WTC11 (cell line): ENCODE data around the gene BZW2. TPM values are rescaled to one million over a fixed set of nuclear protein-coding genes. Genes with fewer than 3 reads are reported as not detected.

Source experiments
- ATAC-seq: fragments of 200-7000 bp; cut with Tn5 transposase; 2 replicates; pipeline ENCODE4 v1.10.0; 2021; ENCODE audit warnings: mild to moderate bottlenecking, moderate library complexity
- CTCF ChIA-PET: fragments of 300-600 bp; sonication (Branson Sonifier 250); formaldehyde crosslinking; loops from one replicate; lab custom pipeline; 2021; ENCODE audit warnings: antibody characterized with exemption; lab: Charles Lee
- POLR2A ChIA-PET: fragments of 350-600 bp; sonication (Branson Sonifier 250); formaldehyde crosslinking; loops from one replicate; lab custom pipeline; 2021; ENCODE audit warnings: antibody characterized with exemption; lab: Charles Lee
- DNase-seq: peaks from one replicate; pipeline ENCODE4 v3.0.0; 2021; ENCODE audit warnings: low spot score
- H3K27ac Mint-ChIP-seq: 2 replicates; pipeline ENCODE4 v1.8.0; 2021; ENCODE audit warnings: mixed read lengths
- H3K27me3 Mint-ChIP-seq: 2 replicates; pipeline ENCODE4 v1.8.0; 2021; ENCODE audit warnings: low read depth, mild to moderate bottlenecking, moderate library complexity, mixed read lengths
- H3K36me3 Mint-ChIP-seq: 2 replicates; pipeline ENCODE4 v1.8.0; 2021; ENCODE audit warnings: mixed read lengths
- H3K4me1 Mint-ChIP-seq: 2 replicates; pipeline ENCODE4 v1.8.0; 2022; ENCODE audit warnings: mixed read lengths
- H3K4me3 Mint-ChIP-seq: 2 replicates; pipeline ENCODE4 v1.8.0; 2021; ENCODE audit warnings: mild to moderate bottlenecking, moderate library complexity, mixed read lengths
- H3K9me3 Mint-ChIP-seq: 2 replicates; pipeline ENCODE4 v1.8.0; 2021; ENCODE audit warnings: mixed read lengths
- ATF6 ChIP-seq: sonication (generic); formaldehyde crosslinking; IDR thresholded peaks from 2 replicates; pipeline ENCODE4 v1.8.1; 2023; ENCODE audit warnings: mild to moderate bottlenecking, missing genetic modification reagents
- CDX4 ChIP-seq: fragments of 250-450 bp; sonication (Bioruptor Pico); IDR thresholded peaks from 2 replicates; pipeline ENCODE4 v1.9.0; 2021; ENCODE audit warnings: moderate library complexity, mild to moderate bottlenecking, inconsistent platforms, borderline replicate concordance
- CREB1 ChIP-seq: sonication (generic); formaldehyde crosslinking; IDR thresholded peaks from 2 replicates; pipeline ENCODE4 v1.8.0; 2023; ENCODE audit warnings: mild to moderate bottlenecking, missing genetic modification reagents
- ERG ChIP-seq: fragments of 250-450 bp; sonication (Bioruptor Pico); IDR thresholded peaks from 2 replicates; pipeline ENCODE4 v1.8.0; 2021; ENCODE audit warnings: mild to moderate bottlenecking
- ETV6 ChIP-seq: sonication (generic); formaldehyde crosslinking; IDR thresholded peaks from 2 replicates; pipeline ENCODE4 v1.8.1; 2022; ENCODE audit warnings: mild to moderate bottlenecking, missing genetic modification reagents
- FOXP1 ChIP-seq: sonication (generic); formaldehyde crosslinking; IDR thresholded peaks from 2 replicates; pipeline ENCODE4 v1.8.0; 2022; ENCODE audit warnings: missing genetic modification reagents, mild to moderate bottlenecking, moderate library complexity, borderline replicate concordance
- HMGA2 ChIP-seq: fragments of 250-450 bp; sonication (Bioruptor Pico); IDR thresholded peaks from 2 replicates; pipeline ENCODE4 v1.4.0; 2021; ENCODE audit warnings: mild to moderate bottlenecking, moderate library complexity
- IRF2 ChIP-seq: sonication (generic); formaldehyde crosslinking; IDR thresholded peaks from 2 replicates; pipeline ENCODE4 v1.8.0; 2022; ENCODE audit warnings: low read depth, missing genetic modification reagents, borderline replicate concordance
- MXD4 ChIP-seq: fragments of 250-450 bp; sonication (Bioruptor Pico); IDR thresholded peaks from 2 replicates; pipeline ENCODE4 v1.8.0; 2021; ENCODE audit warnings: mild to moderate bottlenecking, moderate library complexity, borderline replicate concordance
- NFATC4 ChIP-seq: fragments of 250-450 bp; sonication (Bioruptor Pico); IDR thresholded peaks from 2 replicates; pipeline ENCODE4 v1.9.0; 2021; ENCODE audit warnings: mild to moderate bottlenecking
- NR2C2 ChIP-seq: sonication (generic); formaldehyde crosslinking; IDR thresholded peaks from 2 replicates; pipeline ENCODE4 v1.8.0; 2022; ENCODE audit warnings: mild to moderate bottlenecking, missing genetic modification reagents
- PRRX2 ChIP-seq: fragments of 250-450 bp; sonication (Bioruptor Pico); IDR thresholded peaks from 2 replicates; pipeline ENCODE4 v1.8.0; 2021; ENCODE audit warnings: mild to moderate bottlenecking
- TEAD4 ChIP-seq: sonication (generic); formaldehyde crosslinking; IDR thresholded peaks from 2 replicates; pipeline ENCODE4 v1.8.0; 2022; ENCODE audit warnings: mild to moderate bottlenecking, missing genetic modification reagents
- TP53 ChIP-seq: sonication (generic); formaldehyde crosslinking; IDR thresholded peaks from 2 replicates; pipeline ENCODE4 v1.8.1; 2023; ENCODE audit warnings: mild to moderate bottlenecking, missing genetic modification reagents
- USF1 ChIP-seq: sonication (generic); formaldehyde crosslinking; IDR thresholded peaks from 2 replicates; pipeline ENCODE4 v1.8.0; 2022; ENCODE audit warnings: mild to moderate bottlenecking, missing genetic modification reagents
- ZNF121 ChIP-seq: sonication (generic); formaldehyde crosslinking; IDR thresholded peaks from 2 replicates; pipeline ENCODE4 v1.8.0; 2023; ENCODE audit warnings: missing genetic modification reagents
- ZNF138 ChIP-seq: sonication (generic); formaldehyde crosslinking; conservative IDR thresholded peaks from 2 replicates; pipeline ENCODE4 v1.8.1; 2022; ENCODE audit warnings: mild to moderate bottlenecking, moderate library complexity, missing genetic modification reagents
- ZNF263 ChIP-seq: sonication (generic); formaldehyde crosslinking; IDR thresholded peaks from 2 replicates; pipeline ENCODE4 v1.8.1; 2022; ENCODE audit warnings: low read depth, mild to moderate bottlenecking, moderate library complexity, missing genetic modification reagents
- ZNF317 ChIP-seq: sonication (generic); formaldehyde crosslinking; IDR thresholded peaks from 2 replicates; pipeline ENCODE4 v1.8.1; 2023; ENCODE audit warnings: low read depth, mild to moderate bottlenecking, moderate library complexity, missing genetic modification reagents, borderline replicate concordance
- ZNF396 ChIP-seq: fragments of 250-450 bp; sonication (Bioruptor Pico); IDR thresholded peaks from 2 replicates; pipeline ENCODE4 v1.8.0; 2021; ENCODE audit warnings: mild to moderate bottlenecking, moderate library complexity, borderline replicate concordance
- ZNF416 ChIP-seq: fragments of 250-450 bp; sonication (Bioruptor Pico); IDR thresholded peaks from 2 replicates; pipeline ENCODE4 v1.9.0; 2021; ENCODE audit warnings: mild to moderate bottlenecking, inconsistent platforms
- total RNA-seq: library from RNA; stranded (reverse); gene quantifications from 3 replicates; pipeline ENCODE4 v1.2.3, GENCODE V29; 2021
- TF ChIP-seq, protein P1 (sequence below): sonication (generic); formaldehyde crosslinking; IDR thresholded peaks from 2 replicates; pipeline ENCODE4 v1.8.0; 2022; ENCODE audit warnings: mild to moderate bottlenecking, missing genetic modification reagents
- TF ChIP-seq, protein P2 (sequence below): sonication (generic); formaldehyde crosslinking; IDR thresholded peaks from 2 replicates; pipeline ENCODE4 v1.8.0; 2023; ENCODE audit warnings: missing genetic modification reagents

Gene BZW2
- total RNA-seq, 1 experiment from 2014 or later: 105 TPM

GRCh38 chr7:16603633-16604032 lies 42.3 kb upstream of the BZW2 start (continued):
- no peak for TF ChIP-seq ERG (CRISPR knock-in tag)
- no peak for TF ChIP-seq CDX4
- TF ChIP-seq NR2C2: no peak
- no peak for TF ChIP-seq USF1
- no peak for TF ChIP-seq ZNF263
- TF ChIP-seq PRRX2 (CRISPR knock-in tag): no peak
- no peak for TF ChIP-seq ATF6 (CRISPR knock-in tag)
- TF ChIP-seq ETV6 (CRISPR knock-in tag): no peak
- no peak for TF ChIP-seq ZNF138 (CRISPR knock-in tag)

DNA sequence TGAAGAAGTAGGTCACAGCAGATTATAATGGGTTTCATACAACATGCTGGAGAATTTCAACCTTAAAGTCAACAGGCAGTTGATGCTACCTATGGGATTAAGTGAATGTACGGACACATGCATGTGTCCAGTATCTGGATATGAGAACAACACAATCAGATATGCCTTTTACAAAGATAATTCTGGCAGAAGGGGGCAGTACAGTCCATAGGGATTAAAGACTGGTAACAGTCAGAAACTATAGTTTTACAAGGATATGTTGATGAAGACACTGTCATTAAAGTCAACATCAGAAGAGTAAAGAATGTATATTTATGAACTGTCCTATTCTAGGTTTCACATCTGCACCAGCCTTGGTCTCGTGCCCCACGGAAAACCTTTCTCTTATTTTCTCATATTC lies 41.9 kb upstream of the BZW2 start:
- Mint-ChIP-seq H3K27me3 (no peaks in the 10 kb centered on the region), H3K36me3 (peaks cover 17% of the 10 kb centered on the region), H3K27ac (no peak overlapping the region), H3K4me1 (no peaks in the 10 kb centered on the region), H3K4me3 (no peak overlapping the region), H3K9me3 (no peaks in the 10 kb centered on the region)
- ATAC-seq (no peak), DNase-seq (no peak)
- ChIA-PET CTCF (no interaction called here), POLR2A (no interaction called here)
- TF ChIP-seq, protein P1, sequence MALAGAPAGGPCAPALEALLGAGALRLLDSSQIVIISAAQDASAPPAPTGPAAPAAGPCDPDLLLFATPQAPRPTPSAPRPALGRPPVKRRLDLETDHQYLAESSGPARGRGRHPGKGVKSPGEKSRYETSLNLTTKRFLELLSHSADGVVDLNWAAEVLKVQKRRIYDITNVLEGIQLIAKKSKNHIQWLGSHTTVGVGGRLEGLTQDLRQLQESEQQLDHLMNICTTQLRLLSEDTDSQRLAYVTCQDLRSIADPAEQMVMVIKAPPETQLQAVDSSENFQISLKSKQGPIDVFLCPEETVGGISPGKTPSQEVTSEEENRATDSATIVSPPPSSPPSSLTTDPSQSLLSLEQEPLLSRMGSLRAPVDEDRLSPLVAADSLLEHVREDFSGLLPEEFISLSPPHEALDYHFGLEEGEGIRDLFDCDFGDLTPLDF (CRISPR knock-in tag): no peak
- TF ChIP-seq HMGA2 (CRISPR knock-in tag): no peak
- no peak for TF ChIP-seq ZNF416 (CRISPR knock-in tag)
- TF ChIP-seq, protein P2, sequence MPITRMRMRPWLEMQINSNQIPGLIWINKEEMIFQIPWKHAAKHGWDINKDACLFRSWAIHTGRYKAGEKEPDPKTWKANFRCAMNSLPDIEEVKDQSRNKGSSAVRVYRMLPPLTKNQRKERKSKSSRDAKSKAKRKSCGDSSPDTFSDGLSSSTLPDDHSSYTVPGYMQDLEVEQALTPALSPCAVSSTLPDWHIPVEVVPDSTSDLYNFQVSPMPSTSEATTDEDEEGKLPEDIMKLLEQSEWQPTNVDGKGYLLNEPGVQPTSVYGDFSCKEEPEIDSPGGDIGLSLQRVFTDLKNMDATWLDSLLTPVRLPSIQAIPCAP: no peak
- no peak for TF ChIP-seq TEAD4 (CRISPR knock-in tag)
- TF ChIP-seq FOXP1 (CRISPR knock-in tag): no peak

DNA sequence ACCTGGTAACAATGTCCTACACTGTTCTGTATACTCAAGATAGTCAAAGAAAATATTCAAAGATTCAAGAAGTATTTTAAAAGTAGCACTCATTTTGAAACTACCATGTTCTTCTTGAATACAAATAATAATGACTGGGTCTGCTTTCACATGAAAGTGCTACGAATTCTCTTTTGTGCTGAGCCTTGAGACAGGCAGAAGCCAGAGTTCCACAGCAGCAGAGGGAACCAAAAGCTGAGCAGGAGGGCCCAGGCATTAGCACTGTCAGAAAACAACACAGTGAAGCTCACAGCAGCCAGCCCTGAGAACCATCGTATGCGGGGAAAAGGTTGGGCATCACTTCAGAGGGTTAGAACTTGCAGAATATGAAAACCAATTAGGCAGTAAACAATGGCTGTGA lies 39.3 kb upstream of the BZW2 start:
- ChIA-PET CTCF (no interaction called here), POLR2A (no interaction called here)
- TF ChIP-seq ZNF396 (CRISPR knock-in tag) (no peak), MXD4 (CRISPR knock-in tag) (no peak), TP53 (CRISPR knock-in tag) (no peak), ZNF121 (no peak), IRF2 (CRISPR knock-in tag) (no peak), CREB1 (CRISPR knock-in tag) (no peak), NFATC4 (no peak), ZNF317 (CRISPR knock-in tag) (no peak)
- no peak overlapping the region for H3K4me3 Mint-ChIP-seq
- ATAC-seq (no peak), DNase-seq (no peak)
- H3K27me3 Mint-ChIP-seq: no peaks in the 10 kb centered on the region
- no peaks in the 10 kb centered on the region for H3K4me1 Mint-ChIP-seq
- no peak overlapping the region for H3K27ac Mint-ChIP-seq
- peaks cover 17% of the 10 kb centered on the region for H3K36me3 Mint-ChIP-seq
- no peaks in the 10 kb centered on the region for H3K9me3 Mint-ChIP-seq
